Measurements from ENCODE around the gene FAM236D. TPM values are rescaled to one million over a fixed set of nuclear protein-coding genes. Genes with fewer than 3 reads are reported as not detected.
"Not testable (repeated sequence)": the region's sequence is repeated elsewhere in the genome, so short reads cannot be mapped to it uniquely, and the experiment has no call there.

Gene FAM236D
- not detected in 2 replicates for total RNA-seq

GRCh38 chrX:72808110-72808509 lies at the start of gene FAM236D:
FAM236D (minus strand) TSS chrX:72808210; CDS start chrX:72808110, 100 bp downstream.
- not testable (repeated sequence) for H3K36me3 ChIP-seq (ENCODE audit: control insufficient read depth, insufficient read depth, low read length); H3K27me3 ChIP-seq (ENCODE audit: control insufficient read depth, insufficient read depth, low read length); H3K4me3 ChIP-seq (ENCODE audit: low read depth, low read length); DNase-seq (ENCODE audit: low read depth)

- not testable (repeated sequence) for H3K36me3 ChIP-seq (ENCODE audit: control insufficient read depth, insufficient read depth, low read length)
Observed at GRCh38 chrX:72837532-72837931, 29.5 kb upstream of the FAM236D start.

GRCh38 chrX:72830701-72831100 lies 22.7 kb upstream of the FAM236D start:
- not testable (repeated sequence) for H3K4me3 ChIP-seq (ENCODE audit: low read depth, low read length); H3K27me3 ChIP-seq (ENCODE audit: control insufficient read depth, insufficient read depth, low read length); H3K36me3 ChIP-seq (ENCODE audit: control insufficient read depth, insufficient read depth, low read length); DNase-seq (ENCODE audit: low read depth)

More at GRCh38 chrX:72837532-72837931, 29.5 kb upstream of the FAM236D start:
- not testable (repeated sequence) for DNase-seq (ENCODE audit: low read depth); H3K27me3 ChIP-seq (ENCODE audit: control insufficient read depth, insufficient read depth, low read length); H3K4me3 ChIP-seq (ENCODE audit: low read depth, low read length)

- not testable (repeated sequence) for DNase-seq (ENCODE audit: low read depth)
Observed at GRCh38 chrX:72790390-72790789, 17.6 kb downstream of the FAM236D start.

GRCh38 chrX:72788142-72788541 lies 19.9 kb downstream of the FAM236D start:
- not testable (repeated sequence) for H3K27me3 ChIP-seq (ENCODE audit: control insufficient read depth, insufficient read depth, low read length); H3K4me3 ChIP-seq (ENCODE audit: low read depth, low read length); DNase-seq (ENCODE audit: low read depth); H3K36me3 ChIP-seq (ENCODE audit: control insufficient read depth, insufficient read depth, low read length)

More at GRCh38 chrX:72790390-72790789, 17.6 kb downstream of the FAM236D start:
- not testable (repeated sequence) for H3K36me3 ChIP-seq (ENCODE audit: control insufficient read depth, insufficient read depth, low read length); H3K4me3 ChIP-seq (ENCODE audit: low read depth, low read length); H3K27me3 ChIP-seq (ENCODE audit: control insufficient read depth, insufficient read depth, low read length)

GRCh38 chrX:72783964-72784363 lies 24.0 kb downstream of the FAM236D start:
- H3K36me3 ChIP-seq (ENCODE audit: control insufficient read depth, insufficient read depth, low read length); H3K4me3 ChIP-seq (ENCODE audit: low read depth, low read length); DNase-seq (ENCODE audit: low read depth); H3K27me3 ChIP-seq (ENCODE audit: control insufficient read depth, insufficient read depth, low read length): not testable (repeated sequence)

- DNase-seq (ENCODE audit: low read depth), result not testable (repeated sequence)
Observed at GRCh38 chrX:72783365-72783936, 24.6 kb downstream of the FAM236D start.

GRCh38 chrX:72782560-72782959 lies 25.4 kb downstream of the FAM236D start, which contains the start of gene FAM236B:
FAM236B (minus strand) TSS chrX:72782660; CDS start chrX:72782560, 100 bp downstream.
- not testable (repeated sequence) for H3K27me3 ChIP-seq (ENCODE audit: control insufficient read depth, insufficient read depth, low read length); H3K36me3 ChIP-seq (ENCODE audit: control insufficient read depth, insufficient read depth, low read length); H3K4me3 ChIP-seq (ENCODE audit: low read depth, low read length); DNase-seq (ENCODE audit: low read depth)

More at GRCh38 chrX:72783365-72783936, 24.6 kb downstream of the FAM236D start:
- H3K27me3 ChIP-seq (ENCODE audit: control insufficient read depth, insufficient read depth, low read length); H3K4me3 ChIP-seq (ENCODE audit: low read depth, low read length); H3K36me3 ChIP-seq (ENCODE audit: control insufficient read depth, insufficient read depth, low read length): not testable (repeated sequence)

GRCh38 chrX:72778146-72778545 lies 29.9 kb downstream of the FAM236D start:
- H3K27me3 ChIP-seq (ENCODE audit: control insufficient read depth, insufficient read depth, low read length), result not testable (repeated sequence)

GRCh38 chrX:72777467-72777790 lies 30.6 kb downstream of the FAM236D start:
- not testable (repeated sequence) for H3K27me3 ChIP-seq (ENCODE audit: control insufficient read depth, insufficient read depth, low read length); H3K4me3 ChIP-seq (ENCODE audit: low read depth, low read length); H3K36me3 ChIP-seq (ENCODE audit: control insufficient read depth, insufficient read depth, low read length); DNase-seq (ENCODE audit: low read depth)

More at GRCh38 chrX:72778146-72778545, 29.9 kb downstream of the FAM236D start:
- not testable (repeated sequence) for DNase-seq (ENCODE audit: low read depth); H3K4me3 ChIP-seq (ENCODE audit: low read depth, low read length); H3K36me3 ChIP-seq (ENCODE audit: control insufficient read depth, insufficient read depth, low read length)

GRCh38 chrX:72776653-72777466 lies 31.1 kb downstream of the FAM236D start, which contains the start of gene DMRTC1B:
DMRTC1B (plus strand) TSS chrX:72776890; CDS start chrX:72845136, 68,246 bp downstream.
- H3K27me3 ChIP-seq (ENCODE audit: control insufficient read depth, insufficient read depth, low read length); H3K36me3 ChIP-seq (ENCODE audit: control insufficient read depth, insufficient read depth, low read length); DNase-seq (ENCODE audit: low read depth); H3K4me3 ChIP-seq (ENCODE audit: low read depth, low read length): not testable (repeated sequence)

- DNase-seq (ENCODE audit: low read depth); H3K36me3 ChIP-seq (ENCODE audit: control insufficient read depth, insufficient read depth, low read length): not testable (repeated sequence)
Observed at GRCh38 chrX:72760454-72760853, 47.6 kb downstream of the FAM236D start.

More at GRCh38 chrX:72760454-72760853, 47.6 kb downstream of the FAM236D start:
- H3K4me3 ChIP-seq (ENCODE audit: low read depth, low read length); H3K27me3 ChIP-seq (ENCODE audit: control insufficient read depth, insufficient read depth, low read length): not testable (repeated sequence)
